ENCODE results near the gene PAX8.

PAX8 gene

DNA sequence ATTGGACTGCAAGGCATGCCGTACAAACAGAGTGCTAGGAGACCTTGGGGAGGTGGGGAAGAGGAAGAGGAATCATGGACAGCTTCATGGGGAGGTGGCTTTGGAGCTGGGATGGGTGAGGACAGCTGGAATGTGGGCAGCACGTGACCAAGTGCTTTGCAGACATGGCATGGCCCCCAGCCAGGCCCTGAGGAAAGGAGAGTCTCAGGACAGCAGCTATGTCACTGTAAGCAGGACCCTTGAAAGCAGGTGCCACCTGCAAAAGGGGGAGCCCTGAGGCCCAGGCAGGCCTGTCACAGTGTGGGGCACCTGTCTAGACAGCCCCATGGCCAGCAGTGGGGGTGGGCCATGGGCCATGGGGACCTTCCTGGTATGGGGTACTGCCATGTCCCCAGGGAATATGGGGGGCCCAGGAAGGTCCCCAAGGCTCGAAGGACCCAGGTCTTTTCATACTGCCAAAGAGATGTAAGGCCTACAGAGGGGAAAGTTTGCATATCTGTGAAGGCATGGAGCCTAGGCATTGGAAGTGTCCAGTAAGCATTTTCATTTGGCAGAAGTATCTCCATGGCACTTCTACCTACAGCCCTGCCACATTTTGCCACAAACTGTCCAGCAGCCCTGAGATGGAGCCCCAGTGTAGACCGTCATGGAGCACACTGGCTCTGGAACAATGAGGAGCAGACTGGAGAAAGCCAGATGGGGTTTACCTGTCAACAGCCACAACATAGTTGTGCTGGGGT lies 9.9 kb downstream of the PAX8 start:
- no peak for DNase-seq (ENCODE audit: low read depth in 1 of 2, low spot score in 1 of 2)
- in situ Hi-C loops (cut with HindIII; ENCODE audit: low pct_unique_long_range_greater_than_20kb, low sequenced_read_pairs) = no loop called here
- no peak for TF ChIP-seq JUND (IDR thresholded peaks at IDR 0.05; ENCODE audit: low read depth)

DNA sequence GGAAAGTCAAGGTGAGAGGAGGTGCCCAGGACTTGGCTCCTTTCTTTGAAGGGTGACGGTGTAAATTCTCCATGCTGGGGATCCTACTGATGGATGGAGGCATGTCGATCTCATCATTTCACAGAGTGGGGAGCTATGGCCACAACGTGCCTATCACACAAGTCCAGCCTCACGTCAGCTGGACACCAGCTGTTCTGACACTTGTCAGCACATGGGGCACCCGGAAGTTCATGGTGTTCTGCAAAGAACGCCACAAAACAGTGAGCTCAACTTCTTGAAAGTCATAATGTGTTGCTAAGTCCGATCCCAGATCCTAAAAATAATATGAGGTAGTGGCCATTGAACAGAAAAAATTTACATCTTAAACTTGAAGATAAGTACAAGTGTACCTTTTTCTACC lies 12.3 kb downstream of the PAX8 start:
- no peak for TF ChIP-seq JUND (IDR thresholded peaks at IDR 0.05; ENCODE audit: low read depth)
- in situ Hi-C loops (cut with HindIII; ENCODE audit: low pct_unique_long_range_greater_than_20kb, low sequenced_read_pairs) = no loop called here
- DNase-seq (ENCODE audit: low read depth in 1 of 2, low spot score in 1 of 2) = no peak

DNA sequence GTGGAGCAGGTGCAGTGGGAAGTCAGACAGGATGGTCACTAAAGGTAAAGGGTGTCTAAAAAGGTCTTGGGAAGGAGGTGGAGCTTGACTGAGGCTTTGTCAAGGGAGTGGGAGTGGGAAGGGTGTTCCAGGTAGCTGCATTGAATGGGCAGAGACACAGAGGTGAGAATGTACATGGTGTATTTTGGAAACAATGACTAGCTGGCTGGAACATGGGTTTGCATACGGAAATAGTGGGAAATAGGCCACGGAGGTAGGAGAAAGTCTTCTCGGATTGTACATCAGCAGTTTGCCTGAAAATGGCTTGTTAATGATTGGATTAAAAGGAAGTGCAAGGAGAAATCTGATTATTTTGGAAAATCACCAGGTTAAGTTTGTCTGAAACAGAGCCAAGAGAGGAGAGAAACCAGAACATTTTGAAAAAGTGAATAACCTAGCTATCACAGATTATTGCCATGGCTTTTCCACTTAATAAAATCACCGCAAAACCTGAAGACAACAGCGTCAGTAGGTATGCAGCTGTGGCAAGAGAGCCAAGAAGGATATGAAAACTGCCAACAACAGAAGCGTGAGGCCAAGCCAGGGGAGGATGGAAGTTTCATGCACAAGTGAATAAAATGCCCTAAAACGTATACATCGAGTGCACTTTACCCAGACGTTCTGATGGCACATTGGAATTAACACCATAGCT lies 13.9 kb downstream of the PAX8 start:
- in situ Hi-C loops (cut with HindIII; ENCODE audit: low pct_unique_long_range_greater_than_20kb, low sequenced_read_pairs) = no loop called here
- TF ChIP-seq JUND (IDR thresholded peaks at IDR 0.05; ENCODE audit: low read depth) = no peak
- DNase-seq (ENCODE audit: low read depth in 1 of 2, low spot score in 1 of 2) = no peak

DNA sequence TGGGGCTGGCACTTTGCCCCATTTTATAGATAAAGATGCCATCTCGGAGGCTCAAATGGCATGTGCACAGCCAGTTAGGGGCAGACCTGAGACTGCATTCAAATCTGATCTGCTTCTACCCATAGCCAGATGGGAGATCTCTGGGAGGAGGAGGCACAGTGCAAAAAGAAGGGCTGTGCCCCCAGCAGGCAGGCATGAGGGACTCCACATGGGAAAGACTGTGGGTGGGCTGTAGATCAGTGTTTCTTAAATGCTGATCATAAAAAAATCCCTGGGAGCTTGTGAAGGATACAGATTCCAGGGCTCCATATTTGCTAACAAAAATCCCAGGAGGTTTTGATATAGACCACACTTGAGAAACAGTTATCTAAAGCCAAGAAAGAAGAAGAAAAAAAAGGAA lies 15.2 kb downstream of the PAX8 start:
- no peak for TF ChIP-seq JUND (IDR thresholded peaks at IDR 0.05; ENCODE audit: low read depth)
- in situ Hi-C loops (cut with HindIII; ENCODE audit: low pct_unique_long_range_greater_than_20kb, low sequenced_read_pairs) = no loop called here
- DNase-seq (ENCODE audit: low read depth in 1 of 2, low spot score in 1 of 2) = no peak

DNA sequence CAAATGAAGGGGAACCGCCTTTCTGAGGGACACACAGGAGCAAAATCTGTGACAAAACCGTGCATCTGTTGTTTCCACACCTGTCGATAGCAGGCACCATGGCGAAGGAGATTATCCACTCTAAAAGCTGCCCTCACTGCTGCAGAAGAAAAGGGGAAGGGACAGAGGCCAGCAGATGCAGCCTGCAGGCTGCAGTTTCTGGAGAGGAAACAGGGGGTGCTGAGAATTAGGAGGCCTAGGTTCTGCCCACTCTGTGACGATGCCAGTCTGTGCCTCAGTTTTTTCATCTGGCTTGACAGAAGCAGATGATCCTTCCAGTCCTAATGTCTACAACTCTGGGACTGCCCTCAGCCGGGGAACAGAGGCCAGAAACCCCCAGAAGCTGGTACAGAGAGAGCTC lies 17.7 kb downstream of the PAX8 start:
- DNase-seq (ENCODE audit: low read depth in 1 of 2, low spot score in 1 of 2) = no peak
- no peak for TF ChIP-seq JUND (IDR thresholded peaks at IDR 0.05; ENCODE audit: low read depth)
- in situ Hi-C loops (cut with HindIII; ENCODE audit: low pct_unique_long_range_greater_than_20kb, low sequenced_read_pairs) = no loop called here

DNA sequence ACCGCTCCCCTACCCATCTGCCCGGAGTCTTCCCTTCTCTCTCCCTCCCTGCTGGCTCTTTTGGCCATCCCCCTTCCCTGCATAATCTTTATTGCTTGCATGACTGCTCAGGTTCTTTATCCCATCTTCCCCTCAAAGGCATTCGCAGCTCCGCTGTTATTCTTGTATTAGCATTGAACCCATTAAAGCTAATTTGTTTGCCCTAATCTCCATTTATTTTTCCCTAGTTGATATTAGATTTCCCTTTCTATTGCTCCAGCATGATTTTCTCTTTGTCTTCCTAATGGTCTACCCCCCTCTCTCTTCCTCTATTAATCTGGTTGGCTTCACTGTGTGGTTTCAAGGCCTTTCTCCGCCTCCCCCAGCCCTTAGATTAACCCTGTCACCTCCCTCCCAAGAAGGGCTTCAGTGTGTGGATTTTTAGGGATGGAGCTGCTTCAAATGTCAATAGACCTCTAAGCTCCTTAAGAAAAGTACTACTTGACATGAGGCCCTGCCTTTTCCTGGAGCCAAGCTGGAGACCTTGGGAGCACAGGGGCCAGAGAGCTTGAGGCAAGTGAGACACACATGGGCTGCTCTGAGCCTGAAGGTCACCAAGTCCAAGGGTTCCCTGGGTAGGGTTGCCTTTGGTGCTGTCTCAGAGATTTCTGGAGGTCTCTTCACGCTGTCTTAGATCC lies 20.1 kb downstream of the PAX8 start:
- in situ Hi-C loops (cut with HindIII; ENCODE audit: low pct_unique_long_range_greater_than_20kb, low sequenced_read_pairs) = no loop called here
- no peak for DNase-seq (ENCODE audit: low read depth in 1 of 2, low spot score in 1 of 2)
- TF ChIP-seq JUND (IDR thresholded peaks at IDR 0.05; ENCODE audit: low read depth) = no peak

DNA sequence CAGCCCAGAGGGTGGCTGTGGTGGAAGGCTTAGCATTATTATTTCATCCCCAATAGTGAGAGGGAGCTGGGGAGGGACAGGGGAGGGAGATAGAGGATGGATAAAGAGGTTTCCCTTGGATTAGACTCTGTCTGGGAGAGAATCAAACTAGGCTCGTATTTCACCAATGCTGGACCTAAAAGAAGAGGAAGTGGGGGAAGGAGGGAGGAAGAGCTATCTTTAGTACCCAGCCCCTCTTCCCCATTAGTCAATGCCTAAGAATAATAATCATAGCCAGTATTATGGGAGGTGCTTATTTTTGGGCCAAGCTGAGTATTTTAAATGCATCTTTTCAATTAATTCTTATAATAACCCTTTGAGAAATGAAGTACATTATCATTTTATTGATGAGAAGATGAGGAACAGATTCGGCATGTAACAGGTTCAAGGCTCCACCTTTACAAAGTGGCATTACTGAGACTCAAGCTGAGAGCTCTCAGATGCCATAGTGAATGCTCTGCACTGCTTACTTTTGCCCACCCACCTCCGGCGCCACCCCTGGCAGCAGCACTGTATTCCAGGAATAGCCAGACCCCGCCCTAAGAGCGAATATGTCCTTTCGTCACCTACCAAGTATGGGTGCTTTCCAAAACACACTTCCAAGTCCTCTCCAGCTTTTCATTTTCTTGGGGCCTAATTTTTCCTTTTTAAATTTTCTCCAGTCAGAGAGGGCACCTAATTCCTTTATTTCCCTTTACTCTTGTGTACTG lies 21.0 kb downstream of the PAX8 start:
- TF ChIP-seq JUND (IDR thresholded peaks at IDR 0.05; ENCODE audit: low read depth) = no peak
- in situ Hi-C loops (cut with HindIII; ENCODE audit: low pct_unique_long_range_greater_than_20kb, low sequenced_read_pairs) = no loop called here
- no peak for DNase-seq (ENCODE audit: low read depth in 1 of 2, low spot score in 1 of 2)

DNA sequence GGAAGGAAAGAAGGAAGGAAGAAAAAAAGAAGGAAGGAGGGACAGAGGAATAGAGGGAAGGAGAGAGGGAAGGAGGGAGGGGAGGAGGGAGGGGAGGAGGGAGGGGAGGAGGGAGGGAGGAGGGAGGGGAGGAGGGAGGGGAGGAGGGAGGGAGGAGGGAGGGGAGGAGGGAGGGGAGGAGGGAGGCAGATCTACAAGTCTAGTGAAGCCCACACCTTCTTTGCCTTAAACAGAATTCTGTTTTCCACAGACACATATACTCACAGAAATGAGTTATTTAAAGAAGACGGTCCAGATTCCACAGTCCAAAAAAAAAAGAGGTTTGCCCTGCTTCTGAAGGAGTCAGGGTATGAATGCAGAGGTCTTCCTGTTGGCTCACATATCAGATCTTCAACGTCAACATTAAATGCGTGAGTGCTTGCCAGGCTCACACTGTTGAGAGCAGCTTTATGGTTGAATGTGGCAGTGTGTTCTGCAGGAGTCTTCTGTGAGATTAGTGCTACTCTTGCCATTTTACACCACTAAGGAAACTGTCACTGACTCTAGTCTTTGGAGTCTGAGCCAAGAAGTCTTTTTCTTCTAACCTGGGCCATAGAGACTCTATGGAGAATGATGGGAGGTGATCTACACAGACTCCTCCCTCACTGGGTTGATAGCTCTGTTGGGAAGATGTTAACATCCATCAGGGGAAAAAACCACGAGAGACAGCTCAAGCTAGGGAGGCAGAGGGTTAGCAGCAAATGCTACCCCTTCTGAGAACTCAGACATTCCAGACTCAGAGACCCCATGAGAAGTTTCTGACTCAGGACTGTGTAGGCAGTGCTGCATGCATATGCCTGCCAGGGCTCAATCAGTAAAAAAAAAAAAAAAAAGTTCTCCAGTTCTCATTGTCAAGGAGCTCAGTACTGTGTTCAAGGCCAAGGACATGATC lies 23.3 kb downstream of the PAX8 start:
- no peak for TF ChIP-seq JUND (IDR thresholded peaks at IDR 0.05; ENCODE audit: low read depth)
- in situ Hi-C loops (cut with HindIII; ENCODE audit: low pct_unique_long_range_greater_than_20kb, low sequenced_read_pairs) = no loop called here
- no peak for DNase-seq (ENCODE audit: low read depth in 1 of 2, low spot score in 1 of 2)

DNA sequence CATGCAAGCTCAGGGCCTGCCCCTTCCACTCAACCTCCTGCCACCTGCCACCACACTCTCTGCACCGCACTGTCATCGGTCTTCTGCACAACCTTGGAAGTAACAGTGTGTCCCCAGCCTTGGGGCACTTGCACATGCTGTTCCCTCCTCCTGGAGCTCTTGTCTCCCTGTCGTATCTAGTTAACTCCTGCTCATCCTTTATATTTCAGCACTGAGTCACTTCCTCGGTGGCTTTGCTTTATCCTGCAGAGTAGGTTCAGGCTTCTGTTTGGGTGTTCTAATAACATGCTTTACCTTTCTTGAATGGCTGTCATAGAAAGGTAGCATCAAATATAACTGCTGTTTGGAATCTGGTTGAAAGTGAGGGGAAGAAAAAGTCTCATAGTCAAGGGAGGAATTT lies 25.3 kb downstream of the PAX8 start:
- TF ChIP-seq JUND (IDR thresholded peaks at IDR 0.05; ENCODE audit: low read depth) = no peak
- in situ Hi-C loops (cut with HindIII; ENCODE audit: low pct_unique_long_range_greater_than_20kb, low sequenced_read_pairs) = no loop called here
- no peak for DNase-seq (ENCODE audit: low read depth in 1 of 2, low spot score in 1 of 2)

DNA sequence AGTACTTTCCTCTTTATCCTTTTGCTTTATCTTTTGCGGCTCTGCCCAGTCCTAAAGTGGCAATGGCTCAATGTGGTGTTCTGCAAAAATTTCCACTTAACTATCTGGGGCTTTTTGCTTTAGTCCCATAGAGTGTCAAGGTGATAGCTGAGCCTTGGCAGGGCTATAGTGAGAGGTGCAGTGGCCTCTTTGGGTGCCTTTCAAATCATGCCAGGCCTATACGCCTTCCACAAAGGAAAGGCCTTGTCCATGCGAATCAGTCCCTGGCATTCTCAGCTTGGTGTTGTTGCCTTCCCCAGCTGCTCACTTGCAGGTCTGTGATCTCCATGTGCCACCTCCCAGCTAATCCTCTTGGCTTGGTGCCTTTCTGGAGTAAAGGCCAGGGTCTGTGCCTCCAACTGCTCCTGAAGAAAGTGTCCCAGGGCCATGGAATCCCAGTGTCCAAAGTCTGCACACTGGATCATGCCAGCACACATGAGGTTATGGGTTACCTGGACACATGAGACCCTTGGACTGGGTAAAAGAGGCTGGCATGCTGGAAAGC lies 26.6 kb downstream of the PAX8 start:
- in situ Hi-C loops (cut with HindIII; ENCODE audit: low pct_unique_long_range_greater_than_20kb, low sequenced_read_pairs) = no loop called here
- TF ChIP-seq JUND (IDR thresholded peaks at IDR 0.05; ENCODE audit: low read depth) = no peak
- no peak for DNase-seq (ENCODE audit: low read depth in 1 of 2, low spot score in 1 of 2)

DNA sequence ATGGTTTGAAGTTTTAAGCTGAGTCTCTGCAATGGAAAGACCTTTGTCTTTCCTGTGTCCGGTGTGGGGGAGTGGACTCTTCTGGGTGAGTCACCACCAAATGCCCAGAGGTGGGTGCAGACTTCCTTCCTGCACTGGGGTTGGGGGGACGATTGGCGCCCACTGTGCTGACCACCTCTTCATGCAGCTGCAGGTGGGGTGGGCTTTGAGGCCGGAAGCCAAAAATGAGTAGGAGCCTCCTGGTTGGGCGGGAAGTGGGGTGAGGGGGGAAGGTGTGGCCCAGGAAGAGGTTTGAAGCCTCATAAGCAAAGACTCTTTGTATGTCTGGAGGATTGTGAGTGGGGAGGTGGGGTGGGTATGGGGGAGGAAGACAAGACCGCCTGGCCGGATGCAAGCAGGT lies 27.6 kb downstream of the PAX8 start:
- in situ Hi-C loops (cut with HindIII; ENCODE audit: low pct_unique_long_range_greater_than_20kb, low sequenced_read_pairs) = no loop called here
- no peak for TF ChIP-seq JUND (IDR thresholded peaks at IDR 0.05; ENCODE audit: low read depth)
- DNase-seq (ENCODE audit: low read depth in 1 of 2, low spot score in 1 of 2) = no peak

Measured in T47D (cell line).